Measurements from ENCODE around the gene NRROS. TPM values are rescaled to one million over a fixed set of nuclear protein-coding genes. Genes with fewer than 3 reads are reported as not detected.

The NRROS gene
- total RNA-seq, 2 donors from 2014 or later, result 2.1 to 2.2 TPM

DNA sequence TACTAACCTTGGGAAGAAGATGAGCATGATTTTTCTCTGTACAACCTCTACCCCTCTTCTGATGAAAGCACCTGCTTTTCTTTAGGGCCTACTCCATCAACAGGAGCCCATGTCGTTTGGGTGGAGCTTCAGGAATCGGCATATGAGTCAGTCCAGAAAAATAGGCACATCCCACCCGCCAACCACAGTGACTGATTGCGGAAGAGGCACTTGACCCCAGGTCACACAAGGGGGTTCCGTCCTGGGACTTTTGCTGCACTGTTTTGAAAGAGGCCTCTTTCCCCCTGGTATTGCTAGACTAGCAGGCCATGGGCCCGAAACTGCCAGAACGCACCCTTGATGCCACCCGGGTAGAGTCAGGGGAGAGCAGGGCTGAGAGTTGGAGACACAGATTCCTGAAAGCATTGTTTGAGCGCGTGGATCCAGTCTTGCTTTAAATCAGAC lies 19.3 kb upstream of the NRROS start:
- no peaks in the 10 kb centered on the region for H3K36me3 ChIP-seq
- no peak overlapping the region for H3K9ac ChIP-seq (ENCODE audit: low read depth in 2 of 2, low read length in 2 of 2)
- DNase-seq, result no peak
- no peaks in the 10 kb centered on the region for H3K27me3 ChIP-seq
- TF ChIP-seq, protein P1, sequence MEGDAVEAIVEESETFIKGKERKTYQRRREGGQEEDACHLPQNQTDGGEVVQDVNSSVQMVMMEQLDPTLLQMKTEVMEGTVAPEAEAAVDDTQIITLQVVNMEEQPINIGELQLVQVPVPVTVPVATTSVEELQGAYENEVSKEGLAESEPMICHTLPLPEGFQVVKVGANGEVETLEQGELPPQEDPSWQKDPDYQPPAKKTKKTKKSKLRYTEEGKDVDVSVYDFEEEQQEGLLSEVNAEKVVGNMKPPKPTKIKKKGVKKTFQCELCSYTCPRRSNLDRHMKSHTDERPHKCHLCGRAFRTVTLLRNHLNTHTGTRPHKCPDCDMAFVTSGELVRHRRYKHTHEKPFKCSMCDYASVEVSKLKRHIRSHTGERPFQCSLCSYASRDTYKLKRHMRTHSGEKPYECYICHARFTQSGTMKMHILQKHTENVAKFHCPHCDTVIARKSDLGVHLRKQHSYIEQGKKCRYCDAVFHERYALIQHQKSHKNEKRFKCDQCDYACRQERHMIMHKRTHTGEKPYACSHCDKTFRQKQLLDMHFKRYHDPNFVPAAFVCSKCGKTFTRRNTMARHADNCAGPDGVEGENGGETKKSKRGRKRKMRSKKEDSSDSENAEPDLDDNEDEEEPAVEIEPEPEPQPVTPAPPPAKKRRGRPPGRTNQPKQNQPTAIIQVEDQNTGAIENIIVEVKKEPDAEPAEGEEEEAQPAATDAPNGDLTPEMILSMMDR (IDR thresholded peaks at IDR 0.05), result no peak
- intact Hi-C loops (cut with DNase I), result no loop called here
- H3K9me3 ChIP-seq, result no peaks in the 10 kb centered on the region
- no peaks in the 10 kb centered on the region for H3K4me1 ChIP-seq
- H3K4me3 ChIP-seq, result no peak overlapping the region
- H3K27ac ChIP-seq, result no peak overlapping the region

- intact Hi-C loops (cut with DNase I), result no loop called here
- DNase-seq, result no peak
- Histone ChIP-seq H3K9ac (ENCODE audit: low read depth in 2 of 2, low read length in 2 of 2) (no peak overlapping the region), H3K27me3 (no peaks in the 10 kb centered on the region), H3K36me3 (no peaks in the 10 kb centered on the region), H3K9me3 (no peaks in the 10 kb centered on the region), H3K4me1 (no peaks in the 10 kb centered on the region), H3K4me3 (no peak overlapping the region), H3K27ac (no peak overlapping the region)
- TF ChIP-seq, protein P1 (IDR thresholded peaks at IDR 0.05), result no peak
These were observed 18.8 kb upstream of the NRROS start for GRCh38 chr3:196620684-196621083.

- intact Hi-C loops (cut with DNase I), result no loop called here
- DNase-seq, result no peak
- no peak overlapping the region for H3K4me3 ChIP-seq
- no peaks in the 10 kb centered on the region for H3K4me1 ChIP-seq
- TF ChIP-seq, protein P1 (IDR thresholded peaks at IDR 0.05), result no peak
- H3K27ac ChIP-seq, result no peak overlapping the region
- H3K27me3 ChIP-seq, result no peaks in the 10 kb centered on the region
- no peaks in the 10 kb centered on the region for H3K36me3 ChIP-seq
- H3K9ac ChIP-seq (ENCODE audit: low read depth in 2 of 2, low read length in 2 of 2), result no peak overlapping the region
- H3K9me3 ChIP-seq, result no peaks in the 10 kb centered on the region
These were observed 17.9 kb upstream of the NRROS start for GRCh38 chr3:196621611-196622010.

GRCh38 chr3:196624067-196624790 lies 15.3 kb upstream of the NRROS start:
- Histone ChIP-seq H3K4me3 (no peak overlapping the region), H3K9ac (ENCODE audit: low read depth in 2 of 2, low read length in 2 of 2) (no peak overlapping the region), H3K36me3 (no peaks in the 10 kb centered on the region), H3K9me3 (no peaks in the 10 kb centered on the region), H3K27me3 (no peaks in the 10 kb centered on the region), H3K27ac (no peak overlapping the region), H3K4me1 (no peaks in the 10 kb centered on the region)
- DNase-seq, result no peak
- intact Hi-C loops (cut with DNase I), result no loop called here
- TF ChIP-seq, protein P1 (IDR thresholded peaks at IDR 0.05), result no peak

DNA sequence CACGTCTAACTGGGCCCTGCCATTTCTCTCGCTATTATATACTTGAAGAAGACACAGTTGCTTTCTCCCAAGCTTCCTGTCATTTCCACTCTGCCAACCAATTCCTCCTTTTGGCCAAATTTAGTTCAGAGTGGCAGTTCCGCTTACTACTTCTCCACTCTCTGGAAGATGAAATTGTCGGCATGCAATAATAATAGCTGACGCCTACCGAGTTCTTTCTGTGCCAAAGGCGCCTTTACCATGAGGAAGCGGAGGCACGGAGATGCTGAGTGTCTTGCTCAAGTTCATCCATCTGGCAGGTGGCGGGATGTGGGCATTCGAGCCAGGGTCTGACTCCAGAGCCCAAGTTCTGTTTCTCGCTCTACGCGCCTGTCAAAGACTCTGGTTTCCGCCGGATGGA lies 14.6 kb upstream of the NRROS start:
- H3K4me1 ChIP-seq, result no peaks in the 10 kb centered on the region
- no peaks in the 10 kb centered on the region for H3K9me3 ChIP-seq
- H3K9ac ChIP-seq (ENCODE audit: low read depth in 2 of 2, low read length in 2 of 2), result no peak overlapping the region
- DNase-seq, result no peak
- H3K27ac ChIP-seq, result no peak overlapping the region
- no peaks in the 10 kb centered on the region for H3K27me3 ChIP-seq
- intact Hi-C loops (cut with DNase I), result no loop called here
- TF ChIP-seq, protein P1 (IDR thresholded peaks at IDR 0.05), result no peak
- no peaks in the 10 kb centered on the region for H3K36me3 ChIP-seq
- no peak overlapping the region for H3K4me3 ChIP-seq

Data from colonic mucosa (tissue), 4 donors.